ENCODE measurements around the gene PPP1R14B. TPM values are rescaled to one million over a fixed set of nuclear protein-coding genes. Genes with fewer than 3 reads are reported as not detected.

PPP1R14B gene
- total RNA-seq, 1 donor from 2014 or later = 286 TPM

- peaks cover 10% of the 10 kb centered on the region for H3K36me3 Mint-ChIP-seq (ENCODE audit: low read depth)
- peaks cover 9% of the 10 kb centered on the region for H3K4me1 Mint-ChIP-seq
- peak overlapping the region; percentile 50 for H3K27ac Mint-ChIP-seq (ENCODE audit: unreplicated experiment)
- DNase-seq (ENCODE audit: low read depth, low spot score) = no peak
- H3K4me3 Mint-ChIP-seq = peak overlapping the region; percentile 66
- H3K27me3 Mint-ChIP-seq (ENCODE audit: low read depth) = no peaks in the 10 kb centered on the region
- H3K9me3 Mint-ChIP-seq = no peaks in the 10 kb centered on the region
- no peak for TF ChIP-seq CTCF (conservative IDR thresholded peaks at IDR 0.05)
These were observed 38.5 kb downstream of the PPP1R14B start for GRCh38 chr11:64208086-64208795.

GRCh38 chr11:64207256-64208085 lies 39.3 kb downstream of the PPP1R14B start:
- no peak for DNase-seq (ENCODE audit: low read depth, low spot score)
- no peak for TF ChIP-seq CTCF (conservative IDR thresholded peaks at IDR 0.05)
- H3K27ac Mint-ChIP-seq (ENCODE audit: unreplicated experiment) = peak overlapping the region; percentile 27

GRCh38 chr11:64206457-64207255 lies 40.1 kb downstream of the PPP1R14B start, which contains the start of gene FERMT3:
Gene FERMT3 (plus strand): TSS chr11:64206721. CDS start chr11:64207365, 644 bp downstream.
- no peak for TF ChIP-seq CTCF (conservative IDR thresholded peaks at IDR 0.05)
- DNase-seq (ENCODE audit: low read depth, low spot score) = no peak
- Mint-ChIP-seq H3K4me3 (no peak within 1 kb of the TSS), H3K9me3 (no peaks in the 10 kb centered on the region), H3K4me1 (peaks cover 9% of the 10 kb centered on the region), H3K36me3 (ENCODE audit: low read depth) (peaks cover 11% of the 10 kb centered on the region), H3K27me3 (ENCODE audit: low read depth) (no peaks in the 10 kb centered on the region), H3K27ac (ENCODE audit: unreplicated experiment) (peak within 1 kb of the TSS; percentile 35)

More at GRCh38 chr11:64207256-64208085, 39.3 kb downstream of the PPP1R14B start:
- Mint-ChIP-seq H3K36me3 (ENCODE audit: low read depth) (peaks cover 11% of the 10 kb centered on the region), H3K4me3 (no peak overlapping the region), H3K4me1 (peaks cover 9% of the 10 kb centered on the region), H3K27me3 (ENCODE audit: low read depth) (no peaks in the 10 kb centered on the region), H3K9me3 (no peaks in the 10 kb centered on the region)

- H3K36me3 Mint-ChIP-seq (ENCODE audit: low read depth) = peaks cover 18% of the 10 kb centered on the region
- peaks cover 9% of the 10 kb centered on the region for H3K4me1 Mint-ChIP-seq
- TF ChIP-seq CTCF (conservative IDR thresholded peaks at IDR 0.05) = peak; percentile 60
- DNase-seq (ENCODE audit: low read depth, low spot score) = peak; percentile 49
- no peaks in the 10 kb centered on the region for H3K27me3 Mint-ChIP-seq (ENCODE audit: low read depth)
- peak overlapping the region; percentile 33 for H3K4me3 Mint-ChIP-seq
- H3K9me3 Mint-ChIP-seq = no peaks in the 10 kb centered on the region
- no peak overlapping the region for H3K27ac Mint-ChIP-seq (ENCODE audit: unreplicated experiment)
These were observed 42.2 kb downstream of the PPP1R14B start for GRCh38 chr11:64204464-64204989.

GRCh38 chr11:64204080-64204440 lies 42.7 kb downstream of the PPP1R14B start:
- no peak for TF ChIP-seq CTCF (conservative IDR thresholded peaks at IDR 0.05)
- H3K27me3 Mint-ChIP-seq (ENCODE audit: low read depth) = no peaks in the 10 kb centered on the region
- H3K36me3 Mint-ChIP-seq (ENCODE audit: low read depth) = peaks cover 18% of the 10 kb centered on the region
- H3K4me3 Mint-ChIP-seq = peak overlapping the region; percentile 58
- no peaks in the 10 kb centered on the region for H3K9me3 Mint-ChIP-seq
- peaks cover 9% of the 10 kb centered on the region for H3K4me1 Mint-ChIP-seq
- DNase-seq (ENCODE audit: low read depth, low spot score) = no peak
- no peak overlapping the region for H3K27ac Mint-ChIP-seq (ENCODE audit: unreplicated experiment)
